HG03521 (cell line): ENCODE data around the gene ZGPAT.

Source experiments
- ATAC-seq: cut with Tn5 transposase; IDR thresholded peaks from one replicate; pipeline ENCODE4 v1.9.1; 2021; ENCODE audit warnings: mild to moderate bottlenecking, moderate library complexity; ENCODE audit not compliant: unreplicated experiment

The ZGPAT gene

DNA sequence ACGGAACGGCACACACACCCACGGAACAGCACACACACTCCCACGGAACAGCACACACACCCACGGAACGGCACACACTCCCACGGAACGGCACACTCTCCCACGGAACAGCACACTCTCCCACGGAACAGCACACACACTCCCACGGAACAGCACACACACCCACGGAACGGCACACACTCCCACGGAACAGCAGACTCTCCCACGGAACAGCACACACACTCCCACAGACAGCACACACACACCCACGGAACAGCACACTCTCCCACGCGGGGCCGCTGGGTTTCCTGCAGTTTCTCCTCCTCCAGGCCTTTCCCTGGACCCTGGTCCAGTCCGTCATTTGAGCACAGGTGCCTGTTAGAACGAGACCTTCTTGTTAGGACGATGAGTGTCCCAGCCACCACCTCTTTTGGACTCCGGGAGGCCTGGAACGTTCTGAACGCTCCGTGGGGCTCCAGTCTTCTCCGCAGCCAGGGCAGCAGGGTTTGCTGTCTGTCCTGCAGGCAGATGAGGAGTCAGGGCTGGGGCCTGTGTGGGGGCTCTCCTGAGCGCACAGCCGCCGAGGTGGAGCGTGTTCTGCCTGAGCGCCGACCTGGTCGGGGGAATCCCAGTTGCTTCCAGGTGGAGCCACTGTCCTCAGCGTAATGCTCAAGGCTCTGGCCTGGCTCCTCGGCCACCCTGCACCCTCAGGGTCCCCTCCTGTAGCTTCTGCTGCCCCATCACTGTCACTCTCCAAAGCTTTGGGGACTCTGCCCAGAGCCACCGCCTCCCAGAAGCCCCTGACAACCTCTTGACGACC is 29.0 kb upstream of the ZGPAT start:
- ATAC-seq = no peak

DNA sequence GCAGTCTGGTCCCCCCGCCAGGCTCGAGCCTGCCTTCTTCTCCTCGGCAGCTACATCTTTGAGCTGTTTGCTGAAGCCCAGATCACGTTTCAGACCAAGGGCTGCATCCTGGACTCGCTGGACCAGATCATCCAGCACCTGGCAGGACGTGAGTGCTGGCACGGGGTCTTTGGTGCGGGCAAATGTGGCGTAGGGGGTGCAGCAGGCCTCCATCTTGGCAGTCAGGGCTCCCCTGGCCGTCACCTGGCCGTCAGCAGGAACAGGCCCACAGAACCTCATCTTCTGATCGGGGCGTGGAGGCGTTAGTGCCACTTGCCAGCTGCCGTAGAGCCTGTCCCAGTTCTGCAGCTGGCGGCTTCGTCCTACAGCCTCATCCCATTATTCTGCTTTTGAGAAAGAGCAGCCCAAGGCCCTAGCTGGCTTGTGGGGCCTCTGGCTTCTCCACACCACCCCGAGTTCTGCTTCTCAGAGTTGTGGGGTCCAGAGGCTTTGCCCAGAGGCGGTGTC is 28.0 kb upstream of the ZGPAT start:
- no peak for ATAC-seq

DNA sequence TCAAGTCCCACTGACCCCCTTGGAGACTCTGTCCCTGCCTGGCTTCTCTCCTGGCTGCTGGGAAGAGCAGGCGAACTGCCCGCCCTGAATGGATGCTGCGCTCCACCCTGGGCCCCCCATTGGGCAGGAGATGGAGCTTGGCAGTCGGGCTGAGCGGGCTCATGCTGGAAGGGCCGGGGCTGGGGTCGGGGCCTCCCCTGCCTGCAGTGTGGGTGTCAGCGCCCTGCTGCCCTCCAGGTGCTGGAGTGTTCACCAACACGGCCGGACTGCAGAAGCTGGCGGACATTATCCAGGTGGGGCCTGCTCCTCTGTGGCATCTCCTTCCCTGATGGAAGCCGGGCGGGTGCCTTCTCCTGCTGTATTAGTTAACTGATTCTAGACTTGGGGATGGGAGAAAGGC is 27.4 kb upstream of the ZGPAT start:
- no peak for ATAC-seq

GRCh38 chr20:63680857-63681608 is 26.8 kb upstream of the ZGPAT start:
- no peak for ATAC-seq

- no peak for ATAC-seq
Measured at GRCh38 chr20:63681609-63682142, 26.2 kb upstream of the ZGPAT start.

- ATAC-seq = no peak
Measured at GRCh38 chr20:63682384-63683139, 25.3 kb upstream of the ZGPAT start.

DNA sequence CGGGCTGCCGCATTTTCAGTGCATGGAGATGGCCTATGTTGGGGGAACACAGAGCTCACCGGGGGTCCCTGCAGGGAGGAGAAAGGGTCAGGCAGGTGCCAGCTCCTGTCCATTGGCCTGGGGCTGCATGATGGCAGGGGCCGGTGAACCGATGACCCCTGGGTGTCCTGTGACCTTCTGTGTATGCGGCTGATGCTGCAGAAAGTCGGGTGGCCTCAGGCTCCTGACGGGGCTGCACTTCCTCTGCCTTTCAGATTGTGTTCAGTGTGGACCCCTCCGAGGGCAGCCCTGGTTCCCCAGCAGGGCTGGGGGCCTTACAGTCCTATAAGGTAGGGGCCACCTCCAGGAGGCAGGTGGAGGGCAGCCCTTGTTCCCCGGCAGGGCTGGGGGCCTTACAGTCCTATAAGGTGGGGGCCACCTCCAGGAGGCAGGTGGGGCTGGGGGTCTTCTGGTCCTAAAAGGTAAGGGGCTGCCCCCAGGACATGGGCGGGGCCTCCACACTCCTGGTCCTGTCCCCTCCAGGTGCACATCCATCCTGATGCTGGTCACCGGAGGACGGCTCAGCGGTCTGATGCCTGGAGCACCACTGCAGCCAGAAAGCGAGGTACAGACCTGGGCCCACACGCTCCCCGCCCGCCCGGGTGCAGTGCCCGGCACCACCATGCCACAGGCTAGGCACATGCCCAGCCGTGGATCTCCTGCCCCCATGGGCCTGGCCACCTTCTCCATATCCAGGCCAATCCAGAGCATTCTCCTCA is 22.4 kb upstream of the ZGPAT start:
- no peak for ATAC-seq

GRCh38 chr20:63686094-63686491 is 21.7 kb upstream of the ZGPAT start:
- ATAC-seq = no peak

- no peak for ATAC-seq
Measured at GRCh38 chr20:63686492-63687321, 21.1 kb upstream of the ZGPAT start.

DNA sequence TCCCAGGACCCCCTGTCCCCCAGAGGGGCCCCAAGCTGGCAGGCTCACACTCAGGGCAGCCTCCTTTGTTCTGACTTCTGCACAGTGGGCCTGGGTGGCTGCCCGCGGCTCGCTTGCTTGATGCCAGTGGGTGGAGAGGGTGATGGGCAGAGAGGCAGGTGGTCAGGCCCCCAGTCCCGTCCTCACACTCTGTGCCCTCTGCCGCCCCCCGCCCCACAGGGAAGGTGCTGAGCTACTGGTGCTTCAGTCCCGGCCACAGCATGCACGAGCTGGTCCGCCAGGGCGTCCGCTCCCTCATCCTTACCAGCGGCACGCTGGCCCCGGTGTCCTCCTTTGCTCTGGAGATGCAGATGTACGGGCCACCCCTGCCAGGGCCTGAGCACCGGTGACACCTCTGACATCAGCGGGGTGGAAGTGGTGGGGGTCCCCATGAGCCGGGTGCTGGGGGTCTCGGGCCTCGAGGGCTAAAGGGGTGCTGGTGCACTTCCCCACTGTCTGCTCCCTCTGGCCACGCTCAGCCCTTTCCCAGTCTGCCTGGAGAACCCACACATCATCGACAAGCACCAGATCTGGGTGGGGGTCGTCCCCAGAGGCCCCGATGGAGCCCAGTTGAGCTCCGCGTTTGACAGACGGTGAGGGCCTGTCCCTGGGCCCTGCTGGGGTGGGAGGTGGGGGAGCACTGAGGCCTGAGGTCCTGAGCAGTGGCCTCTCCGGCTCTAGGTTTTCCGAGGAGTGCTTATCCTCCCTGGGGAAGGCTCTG is 20.2 kb upstream of the ZGPAT start:
- no peak for ATAC-seq

DNA sequence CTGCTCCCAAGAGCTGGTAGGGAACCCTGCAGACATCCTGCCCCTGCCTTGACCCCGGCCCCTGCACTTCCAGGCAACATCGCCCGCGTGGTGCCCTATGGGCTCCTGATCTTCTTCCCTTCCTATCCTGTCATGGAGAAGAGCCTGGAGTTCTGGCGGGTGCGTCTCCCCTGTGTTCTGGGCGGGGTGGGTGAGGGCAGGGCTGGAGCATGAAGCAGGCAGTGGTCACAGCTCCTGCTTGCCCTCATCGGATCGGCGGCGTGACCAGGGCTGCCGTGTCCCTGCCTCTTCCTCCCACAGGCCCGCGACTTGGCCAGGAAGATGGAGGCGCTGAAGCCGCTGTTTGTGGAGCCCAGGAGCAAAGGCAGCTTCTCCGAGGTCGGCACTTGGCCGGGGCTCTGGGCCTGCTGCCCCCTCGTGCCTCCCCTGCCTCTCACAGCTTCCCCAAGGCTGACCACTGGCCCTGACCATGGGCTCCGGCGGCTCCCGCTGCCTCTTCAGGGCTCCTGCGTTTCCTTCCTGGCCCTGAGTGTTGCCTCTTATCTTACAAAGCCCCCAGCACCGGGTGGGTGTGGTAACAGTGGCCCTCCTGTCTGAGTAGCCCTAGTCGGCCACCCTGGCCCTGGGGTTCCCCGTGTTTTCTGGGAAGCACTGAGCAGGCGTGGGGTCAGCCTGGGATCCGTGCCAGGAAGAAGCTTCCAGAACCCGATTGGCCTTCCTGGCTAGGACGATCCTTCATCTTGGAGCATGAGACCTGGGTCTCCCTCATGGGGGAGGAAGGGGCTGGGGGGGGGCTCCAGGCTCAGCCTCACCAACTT is 19.4 kb upstream of the ZGPAT start:
- ATAC-seq = no peak

DNA sequence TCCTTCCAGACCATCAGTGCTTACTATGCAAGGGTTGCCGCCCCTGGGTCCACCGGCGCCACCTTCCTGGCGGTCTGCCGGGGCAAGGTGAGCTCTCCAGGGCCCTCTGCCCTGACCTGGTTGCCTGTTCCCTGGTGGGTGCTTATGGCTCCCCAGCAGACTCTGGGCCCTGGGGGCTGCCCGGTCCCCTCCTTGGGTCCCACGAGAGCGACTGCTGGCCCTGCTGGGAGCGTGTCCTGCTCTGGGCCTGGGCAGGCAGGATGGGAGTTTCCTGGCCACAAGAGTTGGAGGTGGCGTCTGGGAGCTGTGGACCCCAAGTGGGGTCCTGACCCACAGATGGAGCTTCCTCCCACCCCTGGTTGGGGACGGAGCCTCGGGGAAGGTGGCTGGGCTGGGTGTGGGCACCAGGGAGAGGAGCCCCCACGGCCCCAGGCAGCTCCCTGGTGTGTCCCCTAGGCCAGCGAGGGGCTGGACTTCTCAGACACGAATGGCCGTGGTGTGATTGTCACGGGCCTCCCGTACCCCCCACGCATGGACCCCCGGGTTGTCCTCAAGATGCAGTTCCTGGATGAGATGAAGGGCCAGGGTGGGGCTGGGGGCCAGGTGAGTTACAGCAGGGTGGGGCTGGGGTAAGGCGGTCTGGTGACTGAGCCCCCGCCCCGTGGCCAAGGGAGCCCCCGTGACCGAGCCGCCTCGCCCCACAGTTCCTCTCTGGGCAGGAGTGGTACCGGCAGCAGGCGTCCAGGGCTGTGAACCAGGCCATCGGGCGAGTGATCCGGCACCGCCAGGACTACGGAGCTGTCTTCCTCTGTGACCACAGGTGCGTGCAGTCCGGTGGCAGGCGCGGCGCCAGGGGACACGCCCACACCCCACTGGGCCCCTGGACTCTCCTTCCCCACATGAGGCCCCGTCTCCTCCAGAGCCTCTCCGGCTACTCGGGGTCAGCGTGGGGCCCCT is 18.5 kb upstream of the ZGPAT start:
- no peak for ATAC-seq

DNA sequence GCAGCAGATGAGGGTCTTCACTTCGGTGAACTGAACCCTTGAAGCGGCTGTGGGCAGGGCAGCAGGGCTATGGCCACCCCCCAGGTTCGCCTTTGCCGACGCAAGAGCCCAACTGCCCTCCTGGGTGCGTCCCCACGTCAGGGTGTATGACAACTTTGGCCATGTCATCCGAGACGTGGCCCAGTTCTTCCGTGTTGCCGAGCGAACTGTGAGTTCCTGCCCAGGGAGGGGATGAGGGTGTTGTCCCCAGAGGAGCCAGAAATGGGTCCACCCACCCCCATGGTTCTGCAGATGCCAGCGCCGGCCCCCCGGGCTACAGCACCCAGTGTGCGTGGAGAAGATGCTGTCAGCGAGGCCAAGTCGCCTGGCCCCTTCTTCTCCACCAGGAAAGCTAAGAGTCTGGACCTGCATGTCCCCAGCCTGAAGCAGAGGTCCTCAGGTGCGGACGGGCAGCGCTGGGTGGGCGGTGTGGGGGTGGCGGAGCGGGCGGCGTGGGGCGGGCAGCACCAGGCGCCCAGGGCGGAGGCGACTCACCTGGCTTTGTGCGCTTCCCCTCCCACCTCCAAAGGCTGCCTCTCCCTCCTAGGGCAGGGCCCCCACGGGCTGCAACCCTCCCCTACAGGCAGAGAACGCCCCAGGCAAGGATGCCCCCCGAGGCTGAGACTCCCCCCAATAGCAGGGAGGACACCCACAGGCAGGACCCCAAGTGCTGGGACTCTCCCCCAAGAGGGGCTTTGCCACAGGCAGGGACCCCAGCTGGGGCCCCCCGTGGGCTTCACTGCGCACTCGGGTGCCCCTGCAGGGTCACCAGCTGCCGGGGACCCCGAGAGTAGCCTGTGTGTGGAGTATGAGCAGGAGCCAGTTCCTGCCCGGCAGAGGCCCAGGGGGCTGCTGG is 17.6 kb upstream of the ZGPAT start:
- no peak for ATAC-seq

GRCh38 chr20:63690898-63691710 is 16.7 kb upstream of the ZGPAT start:
- ATAC-seq = no peak
